COR-L47 (cell line): ENCODE measurements around the gene COA8.
A peak's percentile ranks its signal among the peaks of the same experiment; 100 is the strongest.

Experiments used
- DNase-seq: peaks from one replicate; lab custom pipeline; 2025; lab: John Stamatoyannopoulos, UW

Gene COA8

GRCh38 chr14:103536693-103537092 lies 26.1 kb upstream of the COA8 start:
- DNase-seq = no peak

DNA sequence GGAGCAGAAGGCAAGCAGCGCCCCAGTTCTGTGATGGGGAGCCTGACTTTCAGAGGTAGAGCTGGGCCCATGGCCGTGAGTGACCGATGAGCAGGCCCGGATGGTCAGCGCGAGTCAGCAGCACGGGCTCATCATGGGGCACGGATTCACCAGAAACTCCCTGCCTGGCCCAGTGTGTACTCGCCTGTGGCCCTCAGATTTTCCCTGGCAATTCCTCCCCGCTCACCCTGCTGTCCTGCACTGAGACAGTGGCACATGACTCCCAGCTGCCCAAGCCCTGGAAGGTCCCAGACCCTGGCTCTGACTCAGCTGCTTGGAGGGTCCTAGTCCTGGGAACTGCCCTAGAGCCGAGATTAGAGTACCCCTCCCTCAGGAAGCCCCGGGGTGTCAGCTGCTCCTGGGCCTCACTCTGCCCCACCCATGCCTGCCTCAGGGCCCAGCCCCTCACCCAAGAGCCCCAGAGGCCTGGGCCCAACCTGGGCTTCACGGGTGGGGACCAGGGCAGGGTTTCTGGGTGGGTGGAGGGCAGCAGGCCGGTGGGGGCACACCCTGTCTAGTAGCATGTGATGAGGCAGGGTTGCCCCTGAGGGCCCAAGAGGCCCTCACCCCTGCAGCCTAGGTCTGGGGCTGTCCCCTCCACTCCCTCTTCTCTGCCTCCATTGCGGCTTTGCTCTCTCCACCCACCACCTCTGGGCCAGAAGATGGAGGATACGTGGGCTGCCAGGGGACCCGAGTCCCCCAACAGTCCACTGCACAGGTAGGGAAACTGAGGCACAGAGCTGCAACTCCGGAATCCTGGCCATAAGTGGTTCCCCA lies 25.4 kb upstream of the COA8 start:
- DNase-seq = no peak

DNA sequence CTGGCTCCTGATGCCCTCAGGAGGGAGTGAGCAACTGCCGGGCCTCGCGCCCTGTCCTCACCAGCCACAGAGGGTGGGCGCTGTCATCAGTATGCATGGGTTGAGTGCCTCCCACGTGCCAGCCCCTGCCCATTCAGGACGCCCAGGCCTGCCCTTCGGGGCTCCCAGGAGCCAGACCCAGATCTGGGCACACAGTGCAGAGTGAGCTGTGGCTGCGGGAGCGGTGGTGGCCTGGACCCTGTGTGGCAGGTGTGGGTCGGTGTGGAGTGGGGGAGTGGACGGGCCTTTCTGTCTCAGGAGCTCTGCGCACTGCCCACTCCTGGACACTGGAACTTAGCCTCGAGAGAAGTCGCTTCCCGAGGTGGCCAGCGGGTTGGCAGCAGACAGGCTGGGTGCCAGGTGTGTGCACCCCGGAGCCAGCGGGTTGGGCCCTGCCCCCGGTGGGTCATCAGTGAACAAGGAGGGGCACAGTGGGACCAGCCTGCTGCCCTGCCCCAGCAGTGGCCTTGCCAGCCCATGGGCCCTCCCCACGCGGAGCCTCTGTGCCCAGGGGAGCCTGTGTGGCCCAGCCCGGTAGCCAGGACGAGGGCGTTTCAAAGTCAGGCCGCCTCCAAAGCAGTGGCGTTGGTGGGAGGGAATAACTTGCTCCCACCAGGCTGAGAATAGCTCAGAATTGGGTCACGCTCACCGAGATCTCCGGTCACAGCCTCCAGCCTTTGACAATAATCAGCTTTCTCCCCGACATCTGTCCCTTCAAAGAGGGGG lies 24.3 kb upstream of the COA8 start:
- no peak for DNase-seq

DNA sequence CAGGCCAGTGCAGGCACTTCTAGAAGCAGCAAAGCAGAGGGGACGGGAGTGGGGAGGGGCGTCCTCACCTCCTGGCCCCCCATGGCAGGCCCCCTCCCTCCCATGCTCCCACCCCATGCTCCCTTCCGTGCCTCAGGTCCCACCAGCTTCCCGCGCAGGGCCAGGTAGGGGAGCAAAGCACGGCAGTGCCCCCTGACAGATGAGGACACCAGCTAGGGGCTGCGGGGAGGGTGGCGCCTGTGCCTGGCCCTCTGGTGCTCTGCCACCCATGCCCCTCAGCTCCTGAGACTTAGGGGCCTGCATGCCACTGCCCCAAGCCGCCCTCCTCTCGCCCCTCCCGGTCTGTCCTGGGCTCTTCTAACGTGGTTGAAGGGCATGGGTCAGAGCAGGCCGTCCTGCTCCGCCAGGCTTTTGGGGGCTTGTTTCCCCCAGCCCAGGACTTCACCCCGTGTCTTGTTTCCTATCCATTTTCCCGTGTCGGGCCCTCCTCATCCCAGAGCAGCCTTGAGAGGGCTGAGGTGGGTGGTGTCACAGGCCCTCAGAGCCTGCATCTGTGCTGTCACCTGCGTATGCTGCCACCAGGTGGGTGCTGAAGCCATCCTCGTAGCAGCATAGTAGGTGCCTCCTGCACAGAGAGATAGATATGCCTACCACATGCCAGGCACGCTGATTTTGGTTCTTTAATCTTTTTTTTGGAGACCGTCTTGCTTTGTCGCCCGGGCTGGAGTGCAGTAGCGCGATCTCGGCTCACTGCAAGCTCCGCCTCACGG lies 23.5 kb upstream of the COA8 start:
- DNase-seq = peak; percentile 19

DNA sequence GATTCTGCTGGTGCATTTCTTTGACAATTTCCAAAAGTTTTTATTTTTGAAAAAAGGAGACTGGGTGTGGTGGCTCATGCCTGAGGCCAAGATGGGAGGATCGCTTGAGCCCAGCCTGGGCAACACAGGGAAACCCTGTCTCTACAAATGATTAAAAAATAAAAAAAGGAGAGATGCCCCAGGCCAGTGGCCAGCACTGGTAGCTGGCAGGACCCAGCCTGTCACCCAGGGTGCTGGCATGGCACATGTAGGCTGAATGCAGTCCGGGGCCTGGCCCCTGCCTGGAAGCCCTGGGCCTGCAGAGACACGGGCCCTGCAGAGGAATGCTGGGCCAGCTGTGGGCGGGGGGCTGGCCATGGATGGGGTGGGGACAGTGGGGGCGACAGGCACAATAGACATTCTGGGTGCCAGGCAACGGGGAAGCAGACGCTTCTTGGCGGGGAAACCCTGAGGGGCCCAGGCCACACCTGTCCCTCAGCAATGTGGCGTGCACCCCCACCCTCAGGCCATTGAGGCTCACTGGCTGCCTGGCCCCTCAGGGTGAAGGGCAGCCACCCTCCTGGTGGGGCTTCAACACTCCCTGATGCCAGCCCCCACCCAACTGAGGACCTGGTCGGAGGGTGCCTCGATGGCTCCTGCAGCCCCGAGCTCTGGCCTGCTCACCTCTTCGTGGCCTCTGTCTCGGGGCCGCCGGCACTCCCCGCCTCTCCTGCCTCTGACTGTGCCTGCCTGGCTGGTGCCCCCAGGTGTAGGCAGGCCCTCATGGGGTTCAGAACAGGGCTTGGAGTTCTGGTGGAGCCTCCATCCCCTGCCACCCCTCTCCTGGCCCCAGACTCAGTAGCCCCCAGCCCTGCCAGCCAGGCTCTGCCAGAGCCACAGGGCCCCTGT lies 21.7 kb upstream of the COA8 start:
- no peak for DNase-seq

DNA sequence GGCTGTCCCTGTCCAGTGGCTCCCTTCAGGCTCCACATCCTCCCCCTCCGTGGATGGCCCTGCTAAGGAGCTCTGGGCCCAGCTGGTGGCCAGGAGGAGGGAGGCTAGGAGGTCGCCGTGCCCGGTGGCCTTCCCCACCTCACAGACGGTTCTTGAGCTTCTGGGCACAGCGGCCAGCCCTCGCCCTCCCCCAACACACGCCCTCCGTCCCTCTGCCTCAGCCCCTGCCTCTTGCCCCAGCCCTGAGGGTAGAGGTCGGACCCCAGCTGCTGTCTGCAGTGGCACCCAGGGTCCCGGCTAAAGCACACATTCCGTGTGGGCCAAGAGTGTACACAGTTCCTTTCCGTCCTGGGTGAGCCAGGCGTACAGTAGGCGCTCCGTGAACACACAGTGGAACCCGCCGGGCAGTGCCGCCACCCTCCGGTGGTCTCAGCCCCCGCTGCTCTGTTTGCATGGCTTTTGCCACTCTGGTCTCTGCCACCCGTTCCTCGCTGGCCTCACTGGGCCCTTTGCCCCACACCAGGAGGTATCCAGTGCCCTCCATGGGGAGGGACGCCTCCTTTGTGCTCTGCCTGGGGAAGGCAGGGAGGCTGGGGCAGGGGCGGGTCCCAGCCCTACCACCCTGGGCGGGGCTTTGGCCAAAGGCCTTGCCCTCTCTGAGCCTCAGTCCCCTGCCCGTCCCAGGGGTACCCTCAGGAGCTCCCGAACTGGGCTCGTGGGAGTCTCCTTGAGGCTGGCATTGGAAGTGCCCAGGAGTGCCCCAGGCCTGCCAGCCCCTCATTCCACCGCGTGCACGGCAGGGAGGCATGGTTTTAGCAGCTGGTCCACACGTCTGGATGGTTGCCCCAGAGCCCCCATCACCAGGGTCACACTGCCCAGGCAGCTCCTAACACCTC lies 20.8 kb upstream of the COA8 start:
- DNase-seq = no peak

GRCh38 chr14:103542605-103543088 lies 20.1 kb upstream of the COA8 start:
- DNase-seq = peak; percentile 60

DNA sequence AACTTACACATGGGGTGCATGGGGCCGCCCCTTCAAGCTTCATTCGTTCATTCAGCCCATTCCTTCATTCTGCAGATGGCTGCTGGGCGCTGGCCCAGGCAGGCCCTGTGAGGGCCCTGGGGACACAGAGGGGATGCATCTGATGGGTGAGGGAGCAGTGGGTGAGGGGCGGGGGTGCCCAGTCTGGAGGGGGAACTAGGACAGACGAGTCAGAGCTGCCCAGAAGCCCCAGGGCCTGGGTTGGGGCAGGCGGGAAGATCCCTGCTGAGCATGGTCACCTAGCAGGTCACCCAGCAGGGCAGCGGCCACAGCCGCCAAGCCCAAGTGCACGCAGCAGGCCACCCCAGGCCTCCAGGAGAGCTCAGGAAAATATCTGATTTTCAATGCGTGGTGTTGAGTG lies 19.6 kb upstream of the COA8 start:
- no peak for DNase-seq

- DNase-seq = no peak
These were observed 18.9 kb upstream of the COA8 start for GRCh38 chr14:103543721-103544387.

GRCh38 chr14:103544388-103545218 lies 18.2 kb upstream of the COA8 start:
- DNase-seq = no peak

DNA sequence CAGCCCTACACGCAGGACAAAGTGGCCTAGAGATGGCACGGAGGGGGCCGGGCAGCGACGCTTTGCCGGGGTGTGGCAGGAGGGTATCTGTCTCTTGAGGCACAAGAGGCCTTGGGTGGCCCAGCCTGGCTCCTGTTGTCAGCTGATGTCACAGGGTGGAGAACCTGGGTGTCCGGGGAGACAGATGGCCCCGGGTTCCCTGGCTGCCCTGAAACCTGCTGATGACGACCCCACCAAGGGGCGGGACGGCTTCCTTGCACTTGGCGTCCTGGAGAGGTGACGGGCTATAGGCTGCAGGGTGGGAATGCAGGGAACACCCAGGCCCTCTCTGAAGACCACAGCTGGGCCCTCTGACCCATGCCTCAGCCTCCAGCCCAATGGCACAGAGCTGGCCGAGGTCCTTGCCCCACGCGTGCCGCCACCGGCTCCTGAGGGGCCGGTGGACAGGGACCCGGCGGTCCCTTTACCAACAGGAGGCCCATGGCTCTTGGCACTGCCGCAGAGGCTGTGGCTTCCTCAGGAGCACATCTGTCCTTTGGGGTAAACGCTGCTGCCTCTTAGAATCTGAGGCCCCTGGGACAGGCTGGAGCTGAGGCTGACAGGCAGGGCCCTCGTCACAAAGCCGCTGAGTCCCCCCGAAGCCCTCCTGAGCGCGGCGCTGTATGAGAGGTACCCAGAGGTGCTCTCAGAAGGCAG lies 17.4 kb upstream of the COA8 start:
- DNase-seq = no peak

DNA sequence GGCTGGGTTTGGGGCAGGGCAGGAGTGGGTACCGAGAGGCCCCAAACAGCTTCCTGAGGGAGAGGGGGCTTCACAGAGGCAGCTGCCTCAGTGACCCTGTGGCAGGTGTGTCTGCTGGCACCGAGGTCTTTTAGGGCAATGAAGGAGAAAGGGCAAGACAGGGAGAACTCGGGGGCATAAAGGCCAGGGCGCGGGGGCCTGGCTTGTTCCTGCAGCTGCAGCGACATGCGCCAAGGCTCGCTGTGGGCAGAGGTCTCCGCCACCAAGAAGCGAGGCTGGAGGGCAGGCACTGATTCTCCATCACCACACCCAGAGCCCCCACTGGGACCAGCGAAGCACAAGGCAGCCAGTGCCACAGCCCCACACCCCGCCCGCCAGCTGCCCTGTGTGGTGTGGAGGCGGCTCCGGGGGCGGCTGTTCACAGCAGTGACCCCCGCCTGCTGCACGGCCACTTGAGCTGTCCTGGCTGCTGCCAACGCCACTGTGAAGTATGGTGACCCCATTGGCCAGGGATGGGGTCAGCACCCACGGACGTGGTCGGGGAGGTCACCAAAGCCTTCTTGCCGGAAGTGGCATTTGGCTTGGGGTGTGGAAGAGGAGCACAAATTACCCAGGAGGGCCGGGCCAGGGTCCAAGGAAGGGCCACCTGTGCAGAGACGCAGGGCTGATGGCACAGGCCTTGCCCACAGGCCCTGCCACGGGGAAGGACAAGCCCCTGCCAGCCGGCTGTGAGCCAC lies 16.7 kb upstream of the COA8 start:
- DNase-seq = peak; percentile 21

- peak; percentile 87 for DNase-seq
These were observed 15.9 kb upstream of the COA8 start for GRCh38 chr14:103546652-103547454.

GRCh38 chr14:103547455-103547940 lies 15.3 kb upstream of the COA8 start:
- no peak for DNase-seq

DNA sequence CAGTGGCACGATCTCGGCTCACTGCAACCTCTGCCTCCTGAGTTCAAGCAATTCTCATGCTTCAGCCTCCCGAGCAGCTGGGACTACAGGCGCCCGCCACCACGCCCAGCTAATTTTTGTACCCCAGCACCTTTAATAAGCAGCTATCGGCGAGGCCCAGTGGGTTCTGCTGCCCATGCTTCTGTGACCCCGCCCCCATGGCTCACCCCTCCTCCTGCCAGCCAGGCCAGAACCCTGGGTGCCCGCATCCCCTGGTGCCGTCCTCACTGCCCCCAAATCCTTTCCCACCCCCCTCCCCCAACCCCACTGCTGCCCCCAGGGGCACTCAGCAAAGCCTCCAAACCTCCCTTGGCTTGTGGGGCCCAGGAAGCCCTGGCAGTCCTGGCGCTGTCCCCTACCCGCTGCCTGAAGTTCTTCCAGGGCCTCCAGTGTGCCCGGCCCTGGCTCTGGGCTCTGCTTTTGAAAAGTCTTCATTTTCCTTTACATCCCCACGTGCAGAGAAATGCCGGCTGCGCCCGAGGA lies 14.8 kb upstream of the COA8 start:
- no peak for DNase-seq
